Sigmoid colon (tissue), 4 donors: ENCODE measurements around the gene SPOCK1.

Source experiments
- EP300 ChIP-seq, 4 donors: sonication (generic); formaldehyde crosslinking; IDR thresholded peaks; one replicate each; pipeline ENCODE4 v1.6.1; 2017; ENCODE audit warnings: antibody characterized with exemption in 4 of 4
- POLR2A ChIP-seq, 2 donors: fragments of 450-650 bp; IDR thresholded peaks; one replicate each; pipeline ENCODE4 v1.6.1; 2016; ENCODE audit warnings: antibody characterized with exemption in 2 of 2, mild to moderate bottlenecking in 2 of 2, moderate library complexity in 2 of 2
- POLR2AphosphoS5 ChIP-seq, 4 donors: sonication (generic); formaldehyde crosslinking; IDR thresholded peaks; one replicate each; pipeline ENCODE4 v1.6.1; 2017; ENCODE audit warnings: antibody characterized with exemption in 4 of 4
- TF ChIP-seq, protein P1 (sequence below), 4 experiments: fragments of 450-650 bp in 3 of 4; fragments of 200-600 bp in 1 of 4; IDR thresholded peaks; one replicate each; pipeline ENCODE4 v1.5.1; 2016 to 2019; ENCODE audit warnings: antibody characterized with exemption in 4 of 4, mild to moderate bottlenecking in 3 of 4, moderate library complexity in 2 of 4

DNA sequence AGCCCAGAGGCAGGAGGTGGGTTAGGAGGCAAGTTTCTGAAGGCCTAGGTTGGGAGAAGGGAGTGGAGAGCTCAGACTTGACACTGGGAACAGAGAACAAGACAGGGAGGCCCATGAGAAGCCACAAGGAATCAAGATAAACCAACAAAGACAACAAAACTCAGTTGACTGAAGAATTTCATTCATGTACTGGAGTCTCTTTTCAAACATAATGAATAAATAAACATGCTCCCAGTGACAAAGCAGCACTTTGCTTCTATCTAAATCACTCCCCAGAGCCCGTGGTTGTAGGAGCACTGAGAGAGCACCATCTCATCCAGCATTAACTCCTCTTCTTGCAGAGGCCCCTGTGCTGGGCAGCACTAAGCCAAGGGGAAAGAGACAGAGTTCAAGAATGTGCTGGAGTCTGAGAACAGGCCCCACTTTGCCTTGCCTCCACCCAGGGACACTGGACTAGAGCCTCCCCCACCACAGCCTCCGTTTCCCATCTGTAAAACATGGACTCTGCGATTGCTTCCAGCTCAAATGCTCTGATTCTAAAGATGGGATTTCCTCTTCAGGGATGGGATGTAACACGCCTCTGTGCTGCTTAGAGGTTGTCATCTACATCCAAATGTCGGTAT is 282.0 kb downstream of the SPOCK1 start:
- TF ChIP-seq, protein P1, sequence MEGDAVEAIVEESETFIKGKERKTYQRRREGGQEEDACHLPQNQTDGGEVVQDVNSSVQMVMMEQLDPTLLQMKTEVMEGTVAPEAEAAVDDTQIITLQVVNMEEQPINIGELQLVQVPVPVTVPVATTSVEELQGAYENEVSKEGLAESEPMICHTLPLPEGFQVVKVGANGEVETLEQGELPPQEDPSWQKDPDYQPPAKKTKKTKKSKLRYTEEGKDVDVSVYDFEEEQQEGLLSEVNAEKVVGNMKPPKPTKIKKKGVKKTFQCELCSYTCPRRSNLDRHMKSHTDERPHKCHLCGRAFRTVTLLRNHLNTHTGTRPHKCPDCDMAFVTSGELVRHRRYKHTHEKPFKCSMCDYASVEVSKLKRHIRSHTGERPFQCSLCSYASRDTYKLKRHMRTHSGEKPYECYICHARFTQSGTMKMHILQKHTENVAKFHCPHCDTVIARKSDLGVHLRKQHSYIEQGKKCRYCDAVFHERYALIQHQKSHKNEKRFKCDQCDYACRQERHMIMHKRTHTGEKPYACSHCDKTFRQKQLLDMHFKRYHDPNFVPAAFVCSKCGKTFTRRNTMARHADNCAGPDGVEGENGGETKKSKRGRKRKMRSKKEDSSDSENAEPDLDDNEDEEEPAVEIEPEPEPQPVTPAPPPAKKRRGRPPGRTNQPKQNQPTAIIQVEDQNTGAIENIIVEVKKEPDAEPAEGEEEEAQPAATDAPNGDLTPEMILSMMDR (IDR thresholded peaks at IDR 0.05), result no peak
- TF ChIP-seq POLR2A (IDR thresholded peaks at IDR 0.05) (no peak), POLR2AphosphoS5 (IDR thresholded peaks at IDR 0.05) (no peak), EP300 (IDR thresholded peaks at IDR 0.05) (no peak)
